Measurements from ENCODE around the gene PRRT3.
A peak's percentile ranks its signal among the peaks of the same experiment; 100 is the strongest.
"Not testable (repeated sequence)": the region's sequence is repeated elsewhere in the genome, so short reads cannot be mapped to it uniquely, and the experiment has no call there.

The PRRT3 gene

DNA sequence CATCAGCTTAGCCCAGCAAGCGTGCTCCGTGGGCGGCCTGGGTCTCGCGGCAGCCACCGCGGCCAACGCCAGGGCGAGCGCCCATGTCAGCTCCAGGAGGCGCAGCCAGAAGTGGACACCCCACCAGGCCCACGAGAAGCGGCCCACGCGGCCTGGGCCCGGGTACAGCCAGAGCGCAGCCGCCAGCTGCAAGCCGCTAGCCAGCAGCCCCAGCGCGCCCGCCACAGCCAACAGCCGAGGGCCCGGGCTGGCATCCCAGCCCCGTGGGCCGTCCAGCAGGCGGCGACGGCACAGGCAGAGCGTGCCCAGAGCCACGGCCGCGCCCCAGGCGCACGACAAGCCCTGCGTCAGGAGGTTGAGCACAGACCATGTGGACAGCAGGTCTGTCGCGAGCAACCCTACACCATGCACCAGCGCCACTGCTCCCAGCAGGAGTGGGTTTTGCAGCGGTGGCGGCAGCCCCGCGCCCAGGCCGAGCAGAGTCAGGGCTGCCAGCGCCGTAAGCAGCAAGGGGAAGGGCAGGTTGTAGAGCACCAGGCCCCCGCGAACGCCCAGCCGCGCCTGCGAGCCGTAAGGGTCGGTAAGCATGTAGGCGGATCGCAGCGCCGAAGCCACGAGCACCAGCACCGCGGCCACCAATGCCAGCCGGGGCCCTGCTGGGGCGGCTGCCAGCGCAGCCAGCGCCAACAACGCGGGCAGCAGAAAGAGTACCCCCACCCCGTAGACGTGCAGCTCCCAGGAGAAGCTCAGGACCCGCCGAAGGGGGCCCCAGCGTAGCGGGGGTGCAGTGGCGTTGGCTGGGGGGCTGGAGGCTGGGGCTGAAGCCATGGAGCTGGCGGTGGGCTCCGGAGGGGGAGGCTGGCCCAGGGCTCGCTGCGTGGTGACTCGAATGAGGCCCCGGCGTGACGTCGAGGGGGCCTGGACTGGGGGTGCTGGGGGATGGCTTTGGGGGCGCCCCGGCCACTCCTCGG, 4.9 kb downstream of the PRRT3 start:
- DNase-seq, result peak; percentile 60

DNA sequence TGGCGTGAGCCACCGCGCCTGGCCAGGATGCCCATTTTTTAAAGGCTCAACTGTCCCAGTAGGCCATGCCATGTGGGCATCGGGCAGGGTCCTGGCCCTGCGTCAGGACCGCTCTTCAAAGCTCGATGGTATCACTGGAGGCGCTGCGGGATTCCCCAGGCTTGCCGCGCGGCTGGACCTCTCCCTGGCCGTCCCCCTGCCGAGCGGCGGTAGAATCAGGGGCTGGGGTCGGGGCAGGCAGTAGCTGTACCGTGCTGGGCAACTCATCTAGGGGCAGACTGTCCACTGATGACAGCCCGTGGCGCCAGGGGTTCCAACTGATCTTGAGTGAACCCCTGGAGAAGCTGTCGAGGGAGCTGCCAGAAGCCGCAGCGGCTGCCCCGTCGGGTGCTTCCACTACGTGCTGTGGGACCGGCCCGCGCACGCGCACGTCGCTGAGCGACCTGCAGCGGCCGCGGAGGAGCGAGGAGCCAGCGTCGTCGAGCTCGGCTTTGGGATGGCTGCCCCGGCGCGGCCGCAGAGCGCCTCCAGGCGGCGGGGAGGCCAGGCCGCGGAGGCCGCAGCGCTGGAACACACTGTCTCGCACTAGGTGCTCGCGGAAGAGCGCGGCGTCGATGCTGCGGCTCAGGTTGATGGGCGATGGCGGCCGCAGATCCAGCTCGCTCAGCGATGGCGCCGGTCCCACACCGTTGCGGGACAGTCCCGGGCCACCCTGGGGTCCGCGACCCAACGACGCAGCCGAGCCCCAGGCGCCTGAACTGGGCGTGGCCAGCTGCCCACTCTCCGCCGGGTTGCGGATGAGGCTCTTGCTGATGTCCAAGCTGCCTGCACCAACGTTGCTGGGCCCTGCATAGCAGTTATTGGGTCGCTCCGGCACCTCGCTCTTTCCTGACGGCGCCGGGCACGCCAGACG, 5.8 kb downstream of the PRRT3 start:
- DNase-seq, result peak; percentile 64

DNA sequence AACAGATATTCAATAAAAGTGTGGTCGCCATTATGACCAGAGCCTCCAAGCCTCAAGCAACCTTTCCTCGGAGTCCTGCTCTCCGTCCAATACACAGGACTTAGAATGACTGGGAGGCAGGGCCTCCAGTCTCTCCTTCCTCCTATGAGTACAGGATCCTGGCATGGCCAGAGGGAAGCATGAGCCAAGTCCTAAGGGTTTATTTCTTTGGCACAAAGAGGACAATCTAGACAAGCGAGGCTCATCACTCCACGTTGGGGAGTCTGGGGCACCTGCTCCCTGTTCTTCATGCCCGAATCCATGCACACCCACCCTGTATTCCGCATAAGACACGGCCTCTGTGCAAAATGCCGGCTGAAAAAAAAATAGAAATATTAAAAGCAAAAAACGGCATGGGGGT, 6.8 kb downstream of the PRRT3 start:
- no peak for DNase-seq

DNA sequence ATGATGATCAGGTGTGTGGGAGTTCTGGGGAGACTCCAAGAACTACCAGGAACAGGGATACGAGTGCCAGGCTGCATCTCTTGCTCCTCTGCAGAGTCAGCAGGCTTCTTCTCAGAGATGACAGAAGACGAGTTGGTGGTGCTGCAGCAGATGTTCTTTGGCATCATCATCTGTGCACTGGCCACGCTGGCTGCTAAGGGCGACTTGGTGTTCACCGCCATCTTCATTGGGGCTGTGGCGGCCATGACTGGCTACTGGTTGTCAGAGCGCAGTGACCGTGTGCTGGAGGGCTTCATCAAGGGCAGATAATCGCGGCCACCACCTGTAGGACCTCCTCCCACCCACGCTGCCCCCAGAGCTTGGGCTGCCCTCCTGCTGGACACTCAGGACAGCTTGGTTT, 7.9 kb downstream of the PRRT3 start:
- no peak for DNase-seq

DNA sequence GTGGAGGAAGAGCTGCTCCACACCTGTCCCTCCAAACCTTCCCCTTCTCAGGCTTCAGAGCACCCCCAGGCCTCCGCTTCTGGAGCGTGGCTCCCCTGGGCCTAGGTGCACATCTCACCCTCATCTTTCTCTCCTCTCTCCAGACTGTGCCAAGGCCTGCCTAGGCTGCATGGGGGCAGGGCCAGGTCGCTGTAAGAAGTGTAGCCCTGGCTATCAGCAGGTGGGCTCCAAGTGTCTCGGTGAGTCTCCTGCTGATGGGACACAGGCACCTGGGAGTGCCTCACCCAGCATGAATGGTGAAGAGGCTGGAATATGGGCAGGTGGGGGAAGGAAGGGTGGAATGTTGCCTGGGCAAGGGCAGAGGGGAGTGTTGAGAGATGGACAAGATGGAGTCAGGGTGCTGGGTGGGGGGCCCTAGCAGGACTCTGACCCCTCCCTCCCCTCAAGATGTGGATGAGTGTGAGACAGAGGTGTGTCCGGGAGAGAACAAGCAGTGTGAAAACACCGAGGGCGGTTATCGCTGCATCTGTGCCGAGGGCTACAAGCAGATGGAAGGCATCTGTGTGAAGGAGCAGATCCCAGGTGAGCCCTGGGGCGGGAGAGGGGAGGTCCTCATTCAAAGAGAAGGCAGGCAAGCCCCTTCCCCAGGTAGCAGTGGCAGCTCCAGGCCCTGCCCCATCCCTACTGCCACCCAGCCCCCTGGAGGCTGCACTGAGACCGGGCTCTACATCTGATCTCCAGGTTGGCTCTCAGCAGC, 9.1 kb downstream of the PRRT3 start:
- DNase-seq, result no peak

DNA sequence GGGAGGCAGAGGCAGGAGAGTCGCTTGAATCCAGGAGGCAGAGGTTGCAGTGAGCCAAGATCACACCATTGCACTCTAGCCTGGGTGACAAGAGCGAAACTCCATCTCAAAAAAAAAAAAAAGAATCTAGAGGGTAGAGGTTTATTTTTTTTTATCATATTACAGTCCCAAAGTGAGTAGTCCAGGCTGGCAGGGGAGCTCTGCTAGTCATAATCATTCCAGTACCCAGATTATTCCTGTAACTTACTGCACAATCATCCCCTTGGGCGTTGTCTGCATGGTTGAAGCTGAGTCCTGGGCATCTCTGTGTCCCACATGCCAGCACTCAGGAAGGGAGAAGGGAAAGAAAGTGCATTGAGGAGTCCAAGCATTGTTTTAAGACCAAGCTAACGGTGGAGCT, 10.0 kb downstream of the PRRT3 start:
- DNase-seq, result no peak

DNA sequence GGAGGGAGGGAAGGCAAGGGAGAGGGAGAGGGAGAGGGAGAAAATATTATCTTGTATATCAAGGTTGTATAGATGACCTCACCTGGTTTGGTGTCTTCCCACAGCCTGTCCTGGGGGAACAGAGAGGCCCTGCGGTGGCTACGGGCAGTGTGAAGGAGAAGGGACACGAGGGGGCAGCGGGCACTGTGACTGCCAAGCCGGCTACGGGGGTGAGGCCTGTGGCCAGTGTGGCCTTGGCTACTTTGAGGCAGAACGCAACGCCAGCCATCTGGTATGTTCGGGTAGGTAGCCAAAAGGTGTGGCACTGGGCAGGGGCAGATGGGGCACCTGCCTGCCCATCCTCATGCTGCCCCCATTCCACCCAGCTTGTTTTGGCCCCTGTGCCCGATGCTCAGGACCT, 11.5 kb downstream of the PRRT3 start:
- DNase-seq, result no peak

DNA sequence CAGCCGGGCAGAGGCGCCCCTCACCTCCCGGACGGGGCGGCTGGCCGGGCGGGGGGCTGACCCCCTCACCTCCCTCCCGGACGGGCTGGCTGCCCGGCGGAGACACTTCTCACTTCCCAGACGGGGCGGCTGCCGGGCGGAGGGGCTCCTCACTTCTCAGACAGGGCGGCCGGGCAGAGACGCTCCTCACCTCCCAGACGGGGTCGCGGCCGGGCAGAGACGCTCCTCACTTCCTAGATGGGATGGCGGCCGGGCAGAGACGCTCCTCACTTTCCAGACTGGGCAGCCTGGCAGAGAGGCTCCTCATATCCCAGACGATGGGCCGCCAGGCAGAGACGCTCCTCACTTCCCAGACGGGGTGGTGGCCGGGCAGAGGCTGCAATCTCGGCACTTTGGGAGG, 12.3 kb downstream of the PRRT3 start:
- not testable (repeated sequence) for DNase-seq

DNA sequence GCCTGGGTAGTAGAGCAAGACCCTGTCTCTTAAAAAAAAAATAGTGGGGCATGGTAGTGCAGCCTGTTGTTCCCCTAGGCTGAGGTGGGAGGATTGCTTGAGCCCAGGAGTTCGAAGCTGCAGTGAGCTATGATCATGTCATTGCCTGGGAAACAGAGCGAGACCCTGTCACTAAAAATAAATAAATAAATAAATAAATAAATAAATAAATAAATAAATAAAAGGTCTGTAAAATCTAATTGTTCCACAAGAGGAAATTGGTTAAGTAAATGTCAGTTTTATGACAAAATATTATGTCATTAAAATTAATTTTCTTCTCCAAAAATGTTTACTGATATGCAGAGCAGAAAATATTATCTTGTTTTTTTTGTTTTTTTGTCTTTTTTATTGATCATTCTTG, 13.2 kb downstream of the PRRT3 start:
- DNase-seq, result no peak

DNA sequence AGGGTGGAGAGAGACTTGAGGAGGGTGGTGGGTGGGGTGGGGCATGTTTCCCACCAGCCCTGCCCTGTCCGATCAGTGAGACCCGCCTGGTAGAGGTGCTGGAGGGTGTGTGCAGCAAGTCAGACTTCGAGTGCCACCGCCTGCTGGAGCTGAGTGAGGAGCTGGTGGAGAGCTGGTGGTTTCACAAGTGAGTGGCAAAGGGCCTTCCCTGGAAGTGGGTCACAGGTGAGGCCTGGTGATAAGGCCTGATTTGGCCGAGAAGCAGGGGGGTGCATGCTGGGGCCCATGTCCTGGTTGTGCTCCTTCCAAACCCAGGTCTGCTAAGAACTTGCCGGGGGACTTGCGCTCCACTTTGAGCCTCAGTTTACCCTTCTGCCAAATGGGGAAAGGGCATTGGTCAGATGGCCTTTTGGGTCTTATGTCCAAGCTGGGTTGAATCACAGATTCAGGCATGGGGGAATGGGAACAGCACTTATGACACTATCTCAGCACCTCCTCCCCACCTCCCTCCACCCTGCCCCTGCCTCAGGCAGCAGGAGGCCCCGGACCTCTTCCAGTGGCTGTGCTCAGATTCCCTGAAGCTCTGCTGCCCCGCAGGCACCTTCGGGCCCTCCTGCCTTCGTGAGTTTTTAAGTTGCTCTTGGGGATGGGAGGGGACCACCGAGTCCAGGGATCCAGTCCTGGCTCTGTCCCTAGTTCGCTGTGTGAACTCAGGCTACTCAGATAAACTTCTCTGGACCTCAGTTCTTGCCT, 14.5 kb downstream of the PRRT3 start:
- DNase-seq, result no peak

DNA sequence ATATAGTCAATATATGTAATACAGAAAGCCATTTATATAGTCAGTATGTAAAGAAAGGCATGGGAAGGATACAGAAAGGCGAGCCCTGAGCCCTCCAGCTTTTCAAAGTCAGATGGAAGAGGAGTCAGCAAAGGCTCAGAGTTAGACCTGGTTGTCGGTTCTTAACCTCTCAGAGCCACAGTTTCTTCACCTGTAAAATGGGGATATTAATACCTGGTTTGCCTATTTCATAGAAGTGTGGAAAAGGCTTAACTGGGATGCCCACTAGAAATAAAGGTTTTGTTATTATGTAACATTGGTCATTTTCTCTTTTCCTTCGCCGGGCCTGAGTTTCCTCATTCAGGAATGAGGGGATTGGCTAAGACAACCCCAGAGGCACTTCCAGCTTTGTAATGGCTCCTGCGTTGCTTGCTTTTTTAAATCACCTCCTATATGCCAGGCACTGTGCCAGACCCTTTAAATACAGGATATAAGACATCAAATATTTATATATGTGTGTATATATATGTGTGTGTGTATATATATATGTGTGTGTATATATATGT, 16.2 kb downstream of the PRRT3 start:
- DNase-seq, result no peak

DNA sequence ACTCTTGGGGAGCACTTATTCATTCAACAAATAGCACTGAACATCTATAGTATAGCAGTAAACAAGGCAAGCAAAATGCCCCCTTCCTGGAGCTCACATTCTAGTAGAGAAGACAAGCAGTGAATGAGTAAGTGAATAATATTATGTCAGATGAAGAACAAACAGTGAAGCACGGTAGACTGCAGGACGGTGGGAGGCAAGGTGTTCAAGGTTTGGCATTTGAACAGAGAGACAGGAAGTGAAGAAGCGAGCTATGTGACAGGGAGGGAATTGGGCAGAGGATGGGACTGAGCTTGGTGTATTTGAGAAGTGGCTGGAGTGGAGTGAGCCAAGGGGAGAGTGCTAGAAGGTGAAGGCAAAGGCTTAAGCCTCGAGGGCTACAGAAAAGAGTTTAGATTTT, 17.2 kb downstream of the PRRT3 start:
- no peak for DNase-seq

DNA sequence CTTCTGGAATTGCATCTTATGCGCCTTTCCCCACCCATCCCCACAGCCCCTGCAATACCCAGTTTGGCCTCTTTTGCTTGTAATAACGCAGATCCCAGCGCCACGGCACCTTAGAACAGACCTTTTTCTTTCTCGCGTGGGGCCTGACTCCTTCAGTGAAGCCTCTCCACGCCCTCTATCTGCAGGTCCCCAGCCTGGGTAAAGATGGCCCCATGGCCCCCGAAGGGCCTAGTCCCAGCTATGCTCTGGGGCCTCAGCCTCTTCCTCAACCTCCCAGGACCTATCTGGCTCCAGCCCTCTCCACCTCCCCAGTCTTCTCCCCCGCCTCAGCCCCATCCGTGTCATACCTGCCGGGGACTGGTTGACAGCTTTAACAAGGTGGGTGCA, 18.0 kb downstream of the PRRT3 start:
- no peak for DNase-seq

DNA sequence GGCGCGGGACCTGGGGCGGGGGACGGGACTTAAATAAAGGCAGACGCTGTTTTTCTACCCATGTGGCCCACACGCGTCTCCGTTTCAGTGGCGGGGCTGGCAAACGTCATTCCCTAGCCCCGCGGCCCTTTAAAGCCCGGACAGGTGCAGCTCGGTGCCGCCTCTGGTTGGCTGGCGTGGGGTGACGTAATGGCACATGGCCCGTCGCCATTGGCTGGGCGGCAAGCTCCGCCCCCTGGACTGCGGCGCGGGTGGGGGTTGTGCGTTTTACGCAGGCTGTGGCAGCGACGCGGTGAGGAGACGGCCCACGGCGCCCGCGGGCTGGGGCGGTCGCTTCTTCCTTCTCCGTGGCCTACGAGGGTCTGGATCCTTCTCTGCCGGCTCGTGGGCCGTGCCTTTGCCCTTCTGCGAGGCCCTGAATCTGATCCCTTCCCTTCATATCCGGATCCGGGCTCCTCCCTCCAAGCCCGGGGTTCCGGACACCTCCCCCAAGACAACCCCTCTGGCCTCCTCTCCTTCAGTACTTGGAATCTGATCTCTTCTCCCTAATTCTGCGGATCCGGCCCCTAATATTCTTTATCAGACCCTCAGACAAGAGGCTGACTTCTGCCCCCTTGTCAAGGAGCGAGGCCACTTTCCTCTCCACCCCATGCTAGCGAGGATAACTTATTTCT, 18.5 kb downstream of the PRRT3 start, which contains the start of gene CRELD1:
Gene CRELD1, plus strand, starts transcription at position 274 of the 674 bp plus-strand sequence. CDS start 605 bp downstream, outside the sequence.
- DNase-seq, result peak; percentile 86

DNA sequence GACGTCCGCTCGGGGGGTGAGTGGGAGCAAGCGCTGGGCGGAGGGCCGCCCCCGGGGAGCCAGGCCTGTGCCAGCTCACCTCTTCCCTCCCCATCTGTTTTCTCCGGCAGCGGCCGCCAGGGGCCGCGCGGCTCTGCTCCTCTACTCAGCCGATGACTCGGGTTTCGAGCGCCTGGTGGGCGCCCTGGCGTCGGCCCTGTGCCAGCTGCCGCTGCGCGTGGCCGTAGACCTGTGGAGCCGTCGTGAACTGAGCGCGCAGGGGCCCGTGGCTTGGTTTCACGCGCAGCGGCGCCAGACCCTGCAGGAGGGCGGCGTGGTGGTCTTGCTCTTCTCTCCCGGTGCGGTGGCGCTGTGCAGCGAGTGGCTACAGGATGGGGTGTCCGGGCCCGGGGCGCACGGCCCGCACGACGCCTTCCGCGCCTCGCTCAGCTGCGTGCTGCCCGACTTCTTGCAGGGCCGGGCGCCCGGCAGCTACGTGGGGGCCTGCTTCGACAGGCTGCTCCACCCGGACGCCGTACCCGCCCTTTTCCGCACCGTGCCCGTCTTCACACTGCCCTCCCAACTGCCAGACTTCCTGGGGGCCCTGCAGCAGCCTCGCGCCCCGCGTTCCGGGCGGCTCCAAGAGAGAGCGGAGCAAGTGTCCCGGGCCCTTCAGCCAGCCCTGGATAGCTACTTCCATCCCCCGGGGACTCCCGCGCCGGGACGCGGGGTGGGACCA, 19.2 kb downstream of the PRRT3 start:
- peak; percentile 63 for DNase-seq

DNA sequence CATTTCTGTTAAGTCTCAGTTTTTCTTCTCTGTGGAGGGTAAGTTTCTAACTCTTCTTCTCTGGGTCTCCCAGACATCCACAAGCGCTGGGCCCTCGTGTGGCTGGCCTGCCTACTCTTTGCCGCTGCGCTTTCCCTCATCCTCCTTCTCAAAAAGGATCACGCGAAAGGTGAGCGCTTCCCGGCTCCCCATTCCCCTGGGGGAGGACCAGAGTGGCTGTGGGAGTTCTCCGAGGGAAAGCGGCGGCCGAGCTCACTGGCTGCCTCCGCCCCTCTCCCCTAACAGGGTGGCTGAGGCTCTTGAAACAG, 19.7 kb downstream of the PRRT3 start:
- DNase-seq, result no peak

DNA sequence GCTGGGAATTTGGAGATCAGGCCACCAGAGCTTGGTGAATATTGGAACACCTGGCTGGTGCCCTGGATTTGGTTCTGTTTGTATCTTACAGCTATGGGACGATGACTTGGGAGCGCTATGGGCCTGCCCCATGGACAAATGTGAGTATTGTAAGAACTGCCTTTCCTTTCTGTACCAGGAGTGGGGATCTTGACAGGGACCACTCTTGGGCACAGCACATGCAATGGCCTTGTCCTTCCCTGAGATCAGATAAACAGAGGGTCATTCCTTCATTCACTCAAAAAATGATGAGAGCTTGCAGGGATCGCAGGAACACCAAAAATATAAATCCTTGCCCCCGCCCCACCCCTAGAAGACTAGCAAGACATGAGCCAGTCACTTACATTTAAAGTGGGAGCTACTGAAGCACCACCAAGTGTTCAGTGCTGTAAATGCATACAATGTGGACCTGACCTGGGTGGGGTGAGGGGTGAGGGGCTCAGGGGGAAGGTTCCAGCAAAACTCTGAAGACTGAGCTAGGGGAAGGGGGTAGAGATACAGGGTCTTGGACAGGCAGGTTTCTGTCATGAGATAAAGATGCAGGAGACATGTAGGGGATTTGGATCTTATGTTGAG, 21.3 kb downstream of the PRRT3 start:
- DNase-seq, result no peak

DNA sequence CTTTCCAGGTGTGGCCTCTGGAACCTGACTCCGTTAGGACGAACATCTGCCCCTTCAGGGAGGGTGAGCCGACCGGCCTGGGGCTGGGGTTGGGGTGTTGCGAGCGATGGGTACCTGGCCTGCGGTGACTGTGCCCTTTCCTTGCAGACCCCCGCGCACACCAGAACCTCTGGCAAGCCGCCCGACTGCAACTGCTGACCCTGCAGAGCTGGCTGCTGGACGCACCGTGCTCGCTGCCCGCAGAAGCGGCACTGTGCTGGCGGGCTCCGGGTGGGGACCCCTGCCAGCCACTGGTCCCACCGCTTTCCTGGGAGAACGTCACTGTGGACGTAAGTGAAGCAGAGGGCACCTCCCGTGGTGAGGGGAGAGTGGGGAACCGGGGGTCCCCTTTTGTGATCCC, 24.1 kb downstream of the PRRT3 start:
- DNase-seq, result no peak

DNA sequence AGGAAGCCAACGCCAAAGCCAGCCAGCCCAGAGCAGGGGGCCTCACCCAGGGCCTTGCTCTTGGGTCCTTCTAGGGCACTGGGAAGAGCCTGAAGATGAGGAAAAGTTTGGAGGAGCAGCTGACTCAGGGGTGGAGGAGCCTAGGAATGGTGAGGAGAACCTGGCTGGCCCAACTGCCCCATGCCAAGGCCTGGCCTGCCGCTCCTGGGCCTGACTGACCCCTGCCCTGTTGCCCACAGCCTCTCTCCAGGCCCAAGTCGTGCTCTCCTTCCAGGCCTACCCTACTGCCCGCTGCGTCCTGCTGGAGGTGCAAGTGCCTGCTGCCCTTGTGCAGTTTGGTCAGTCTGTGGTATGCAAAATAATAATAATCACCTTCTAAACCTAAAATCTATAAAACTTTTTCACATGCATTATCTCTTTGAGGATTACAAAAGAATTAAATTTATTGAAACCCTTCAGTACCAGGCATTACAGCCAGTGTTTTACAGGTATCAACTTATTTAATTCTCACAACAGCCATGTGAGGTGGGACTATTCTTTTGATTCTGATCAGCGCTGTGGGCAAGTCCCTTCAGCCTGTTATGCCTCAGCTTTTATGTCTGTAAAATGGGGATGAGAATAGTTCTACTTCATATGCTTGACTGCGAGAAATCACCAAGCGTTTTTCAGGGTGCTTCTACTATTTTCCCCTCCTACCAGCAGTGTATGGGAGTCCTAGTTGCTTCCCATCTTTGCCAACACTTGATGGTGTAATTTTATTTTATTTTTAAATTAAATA, 33.8 kb downstream of the PRRT3 start:
- no peak for DNase-seq

All from SHP77 treated with DMSO at 0.1 percent for 48 hours (cell line).